GM19240 (cell line): Measurements from ENCODE around the gene UBD.

ENCODE experiments used
- DNase-seq: peaks from one replicate; pipeline ENCODE4 v3.0.0; 2011; ENCODE audit warnings: low spot score; ENCODE audit not compliant: insufficient read length

UBD gene

DNA sequence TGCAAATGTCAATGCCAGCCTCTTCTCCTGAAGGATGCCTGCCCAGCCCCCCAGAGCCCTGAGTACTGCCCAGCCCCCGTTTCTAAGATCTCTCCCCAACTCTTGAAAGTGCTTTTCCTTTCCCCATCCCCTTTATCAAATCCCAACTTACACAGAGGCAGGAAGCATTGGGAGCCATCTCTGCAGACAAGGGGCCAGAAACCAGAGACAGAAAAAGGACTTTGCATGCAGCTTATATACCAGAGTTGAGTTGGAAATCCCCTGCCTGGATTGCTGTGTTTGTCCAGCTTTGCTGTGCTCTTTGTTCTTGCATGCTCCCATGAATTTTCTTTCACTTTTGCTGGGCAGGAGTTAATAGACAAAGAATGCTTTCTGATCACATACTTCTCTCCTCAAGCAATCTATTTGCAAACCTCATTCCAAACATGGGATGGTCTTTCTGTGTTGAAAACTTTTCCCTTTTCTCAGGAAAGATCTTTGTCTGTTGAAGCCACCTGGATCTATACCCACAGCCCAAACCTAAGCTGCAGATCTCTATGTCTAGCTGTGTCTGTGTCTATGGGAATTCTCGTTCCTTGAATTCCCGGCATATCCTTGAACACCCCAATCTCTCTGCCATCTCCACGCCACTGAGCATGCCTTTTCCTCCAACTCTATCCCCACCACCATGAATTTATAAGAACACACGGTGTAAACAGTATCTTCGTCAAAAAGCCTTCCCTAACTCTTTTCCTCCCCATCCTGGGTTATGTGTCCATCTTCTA, at the start of gene UBD:
UBD (minus strand) TSS at position 209 of the 764 bp plus-strand sequence; CDS start at position 178, 31 bp downstream.
- no peak for DNase-seq

DNA sequence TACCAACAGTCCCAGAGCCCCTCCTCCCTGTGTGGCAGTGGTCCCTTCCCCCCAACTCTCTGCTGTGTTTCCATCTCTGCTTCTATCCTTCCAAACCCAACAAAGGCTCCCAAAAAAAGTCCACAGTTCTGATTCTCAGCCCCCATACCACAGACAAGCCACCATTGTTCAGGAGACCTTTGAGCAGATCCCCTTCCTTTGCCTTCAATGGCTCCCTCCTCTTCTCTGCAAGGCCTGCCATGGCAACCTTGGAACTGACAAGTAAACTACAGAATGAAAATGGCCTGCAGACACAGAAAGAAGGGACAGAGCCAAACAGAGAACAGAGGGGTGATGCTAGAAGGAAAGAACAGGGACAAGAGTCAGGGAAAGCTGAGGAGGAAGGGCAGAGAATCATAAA, 48.6 kb upstream of the UBD start:
- no peak for DNase-seq

DNA sequence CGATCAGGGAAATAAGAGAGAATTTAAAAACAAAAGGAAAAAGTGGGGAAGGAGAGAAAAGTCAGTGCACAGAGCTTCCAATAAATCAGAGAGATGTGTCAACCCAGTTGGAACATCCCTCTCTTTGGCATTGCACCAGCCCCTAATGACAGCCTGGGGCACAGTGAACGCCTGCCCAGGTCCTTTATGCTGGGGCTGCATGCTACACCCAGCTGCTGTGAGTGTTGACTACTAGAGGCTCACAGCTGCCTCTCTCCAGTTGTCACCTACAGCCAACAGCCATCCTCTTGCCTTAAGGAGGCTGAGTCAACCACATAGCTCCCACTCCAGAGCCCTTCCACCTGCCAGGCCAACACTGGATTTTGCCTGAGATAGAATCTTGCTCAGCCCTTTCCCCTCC, 44.4 kb upstream of the UBD start:
- no peak for DNase-seq

DNA sequence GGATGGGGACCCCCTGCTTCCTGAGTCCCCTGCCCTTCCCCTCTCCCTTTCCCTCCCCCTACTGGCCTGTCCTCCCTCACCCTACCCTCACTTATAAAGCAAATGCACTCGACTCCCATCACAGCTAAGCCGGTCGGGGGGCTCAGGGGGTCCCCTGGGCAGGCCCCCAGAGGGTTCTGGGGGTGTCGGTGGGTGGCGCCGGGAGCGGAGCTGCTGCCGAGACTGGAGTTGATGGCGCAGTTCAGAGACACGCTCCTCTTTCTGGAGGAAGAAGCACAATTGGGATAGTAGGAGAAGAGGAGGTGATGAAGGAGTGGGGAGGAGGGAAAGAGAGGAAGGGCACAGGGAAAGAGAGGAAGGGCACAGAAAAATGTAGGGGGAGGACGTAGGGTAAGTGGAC, 43.9 kb upstream of the UBD start:
- no peak for DNase-seq

DNA sequence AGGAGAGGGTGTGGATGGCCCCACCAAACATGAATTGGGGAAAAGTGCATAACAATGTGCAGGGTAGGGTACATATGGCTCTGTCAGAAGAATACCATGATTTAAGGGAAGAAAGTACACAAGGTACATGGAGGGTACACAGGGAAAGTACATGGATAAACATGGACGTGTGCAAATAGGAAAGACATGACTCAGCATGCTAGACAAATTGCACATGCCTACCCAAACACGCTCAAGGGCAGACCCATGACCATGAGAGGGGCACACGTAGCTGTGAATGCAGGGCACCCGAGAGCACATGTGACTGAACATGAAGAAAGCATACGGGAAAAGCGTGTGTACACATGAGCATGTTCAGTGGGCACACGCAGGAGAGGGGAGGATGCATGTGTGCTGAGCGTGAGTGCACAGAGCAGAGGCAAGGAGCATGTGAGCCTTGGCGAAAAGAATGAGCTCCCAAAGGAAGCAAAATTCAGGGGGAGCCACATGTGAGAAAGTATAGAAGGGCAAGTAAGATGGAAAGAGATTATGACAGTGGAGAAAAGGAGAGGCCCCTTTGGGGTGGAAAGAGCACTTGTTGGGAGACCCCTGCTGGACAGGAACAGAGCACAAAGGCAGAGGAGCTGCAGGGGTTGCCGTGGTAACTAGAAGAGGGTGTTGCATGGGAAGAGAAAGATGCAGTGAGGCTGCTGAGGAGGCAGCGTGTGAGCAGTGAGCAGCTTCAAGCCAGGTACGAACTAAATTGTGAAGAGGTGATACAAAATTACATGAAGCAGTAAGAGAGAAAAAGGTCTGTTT, 43.2 kb upstream of the UBD start:
- DNase-seq, result no peak

DNA sequence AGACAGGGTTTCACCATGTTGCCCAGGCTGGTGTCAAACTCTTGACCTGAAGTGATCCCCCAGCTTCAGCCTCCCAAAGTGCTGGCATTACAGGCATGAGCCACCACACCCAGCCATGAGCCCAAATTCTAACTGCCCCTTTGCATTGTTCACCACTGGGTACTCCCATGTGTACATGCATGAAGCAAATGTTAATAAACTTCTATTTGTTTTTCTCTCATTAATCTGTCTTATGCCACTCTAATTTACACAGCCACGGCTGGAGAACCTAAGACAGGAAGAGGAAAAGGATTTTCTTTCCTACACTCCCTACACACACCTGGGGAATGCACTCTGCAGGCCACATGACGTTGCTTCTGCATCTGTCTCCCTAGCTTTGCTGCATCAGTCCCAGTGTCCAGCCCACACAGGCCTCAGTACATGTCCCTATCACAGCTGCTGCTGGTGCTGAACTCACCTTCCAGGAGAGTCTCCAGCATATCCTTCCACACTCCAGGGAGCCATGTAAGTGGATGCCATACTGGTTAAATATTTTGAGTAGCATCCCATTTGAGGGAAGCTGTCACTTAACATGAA, 38.7 kb upstream of the UBD start:
- no peak for DNase-seq

DNA sequence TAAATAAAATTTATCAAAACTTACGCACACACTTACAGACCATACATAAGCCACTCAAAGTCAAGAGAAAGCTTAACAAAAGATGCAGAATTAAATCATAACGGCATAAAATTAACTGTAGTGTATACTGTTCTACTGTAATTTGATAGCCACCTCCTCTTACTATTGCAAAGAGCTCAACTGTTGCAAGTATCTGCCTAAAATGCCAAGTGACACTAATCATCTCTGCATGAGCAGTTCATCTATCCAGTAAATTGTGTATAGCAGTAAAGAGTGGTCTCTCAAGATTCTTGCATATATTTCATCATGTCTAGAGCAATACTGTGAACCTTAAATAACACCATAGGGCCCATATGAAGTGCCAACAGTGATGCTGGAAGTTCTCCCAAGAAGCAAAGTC, 37.7 kb upstream of the UBD start:
- no peak for DNase-seq

DNA sequence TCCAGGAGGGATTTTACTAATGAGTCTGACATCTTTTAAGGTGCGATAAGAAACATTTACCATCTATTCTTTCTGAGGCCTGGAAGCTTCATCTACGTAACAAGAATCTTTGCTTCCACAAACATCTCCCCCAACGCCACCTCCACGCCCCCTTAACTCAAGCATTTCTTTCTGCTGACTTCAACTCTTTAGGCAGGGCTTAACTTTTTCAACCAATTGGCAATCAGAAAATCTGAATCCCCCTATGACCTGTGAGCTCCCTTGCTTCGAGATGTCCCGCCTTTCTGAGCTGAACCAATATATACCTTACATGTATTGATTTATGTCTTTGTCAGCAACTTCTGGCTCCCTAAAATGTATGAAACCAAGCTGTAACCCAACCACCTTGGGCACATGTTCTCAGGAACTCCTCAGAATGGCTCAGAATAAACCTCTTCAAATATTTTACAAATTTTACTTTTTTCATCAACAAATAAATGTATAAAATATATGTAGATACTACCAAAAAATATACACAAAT, 36.9 kb upstream of the UBD start:
- no peak for DNase-seq

DNA sequence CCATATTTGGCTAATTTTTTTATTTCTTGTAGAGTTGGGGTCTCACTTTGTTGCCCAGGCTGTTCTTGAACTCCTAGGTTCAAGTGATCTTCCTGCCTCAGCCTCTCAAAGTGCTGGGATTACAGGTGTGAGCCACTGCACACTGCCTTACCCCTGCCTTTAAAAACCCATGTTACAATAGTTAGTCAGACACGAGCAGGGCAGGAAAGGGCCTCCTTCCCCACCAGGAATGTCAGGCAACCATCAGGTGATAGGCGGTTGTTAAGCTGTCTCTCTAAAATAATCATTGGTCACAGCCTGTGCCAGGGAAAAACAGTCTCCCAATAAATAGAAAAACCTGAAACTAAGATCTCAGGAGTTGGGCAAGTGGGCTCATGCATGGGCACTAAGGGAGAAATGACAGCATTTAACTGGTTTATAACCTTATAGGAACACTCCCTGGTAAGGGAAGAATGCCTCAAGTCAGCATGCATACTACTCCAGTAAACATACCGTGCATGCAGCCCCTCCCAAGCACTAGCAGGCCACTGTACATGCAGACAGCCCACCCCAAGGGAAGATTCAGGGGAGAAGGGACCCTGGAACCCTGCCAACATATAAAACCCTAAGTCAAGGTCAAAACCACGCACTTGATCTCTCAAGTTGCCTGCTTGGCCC, 33.8 kb upstream of the UBD start:
- DNase-seq, result no peak

DNA sequence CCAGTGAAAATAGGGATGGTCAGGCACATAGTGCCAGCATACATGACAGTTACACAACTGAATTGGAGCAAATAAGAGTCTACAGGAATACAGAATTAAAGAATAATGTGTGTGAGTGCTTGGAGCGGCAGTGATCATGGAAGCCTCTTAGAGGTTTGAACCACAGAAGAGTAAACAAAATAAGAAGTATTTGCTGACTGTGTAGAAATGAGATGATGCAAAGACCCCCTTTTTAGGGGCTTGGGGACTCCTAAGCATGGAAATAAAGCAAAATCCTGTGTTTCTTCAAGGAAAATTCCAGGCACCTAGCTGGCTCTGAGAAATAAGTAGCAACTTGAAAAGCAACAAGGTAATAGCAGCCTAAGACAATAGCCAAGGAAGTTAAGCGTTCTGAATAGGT, 32.1 kb upstream of the UBD start:
- DNase-seq, result no peak

DNA sequence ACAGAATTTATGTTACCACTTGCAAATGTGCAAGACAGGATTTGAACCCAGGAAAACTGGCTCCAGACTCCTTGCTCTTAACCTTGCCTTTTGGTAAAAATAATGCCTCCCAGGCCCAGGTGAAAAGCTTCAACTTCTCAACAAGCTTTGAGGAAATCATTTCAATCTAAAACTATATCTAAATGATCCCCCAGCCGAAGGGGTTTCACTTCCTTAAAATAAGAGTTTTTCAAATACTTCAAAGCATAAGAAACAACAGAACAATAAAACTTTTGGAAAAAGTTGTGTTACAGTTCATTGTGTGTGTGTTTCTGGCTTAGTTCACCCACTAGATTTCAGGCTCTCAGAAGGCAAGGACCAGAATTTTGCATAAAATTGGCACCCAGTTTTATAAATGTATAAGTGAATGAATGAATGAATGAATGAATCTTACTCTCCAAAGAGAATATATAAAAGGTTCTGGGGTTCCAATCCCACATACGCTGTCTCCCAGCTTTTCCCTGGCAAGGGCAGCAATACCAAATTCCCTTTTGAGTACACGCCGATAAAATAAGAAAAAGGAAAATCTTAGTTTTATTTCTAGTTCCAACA, 30.8 kb upstream of the UBD start:
- no peak for DNase-seq

DNA sequence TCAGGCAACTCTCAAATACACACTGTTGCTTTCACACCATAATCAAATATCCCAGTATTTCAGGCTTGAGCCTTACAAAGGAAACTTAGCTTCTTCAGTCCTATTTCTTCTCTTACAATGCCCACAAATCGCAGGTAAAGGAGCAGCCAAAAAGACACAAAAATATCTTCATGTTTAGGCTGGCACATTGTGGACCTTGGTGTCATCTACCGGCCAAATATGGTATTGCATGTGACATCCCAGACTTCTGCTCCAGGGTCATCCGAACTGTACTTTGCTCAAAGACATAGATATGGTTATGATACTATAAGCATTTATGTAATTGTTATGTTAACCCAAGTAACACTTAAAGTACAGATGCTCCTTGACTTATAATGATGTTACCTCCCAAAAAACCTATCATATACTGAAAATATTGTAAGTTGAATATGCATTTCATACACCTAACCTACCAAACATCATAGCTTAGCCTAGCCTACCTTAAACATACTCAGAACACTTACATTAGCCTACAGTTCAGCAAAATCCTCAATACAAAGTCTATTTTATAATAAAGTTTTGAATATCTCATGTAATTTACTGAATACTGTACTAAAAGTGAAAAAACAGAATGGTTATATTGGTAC, 30.0 kb upstream of the UBD start:
- DNase-seq, result peak; percentile 31

DNA sequence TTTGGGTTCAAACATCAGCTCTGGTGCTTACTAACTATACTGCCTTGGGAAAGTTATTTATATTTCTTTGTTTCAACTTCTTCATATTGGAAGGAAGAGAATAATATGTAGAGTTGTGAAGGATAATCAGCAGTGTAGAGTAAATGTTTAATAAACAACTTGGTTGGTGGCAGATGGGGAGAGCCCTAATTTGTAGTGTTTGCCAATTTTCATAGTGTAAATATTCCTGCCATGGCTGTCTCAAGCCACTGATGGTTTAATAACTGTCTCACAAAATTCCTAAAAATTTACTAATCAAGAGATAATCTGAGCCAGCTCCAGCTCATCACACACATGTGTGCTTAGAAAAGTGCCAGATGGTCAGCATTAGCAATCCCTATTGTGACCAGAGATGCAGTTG, 25.3 kb upstream of the UBD start, which contains the start of gene OR2H2:
OR2H2 (plus strand) TSS at position 301 of the 400 bp plus-strand sequence. CDS start 2,824 bp downstream, outside the sequence.
- no peak for DNase-seq

DNA sequence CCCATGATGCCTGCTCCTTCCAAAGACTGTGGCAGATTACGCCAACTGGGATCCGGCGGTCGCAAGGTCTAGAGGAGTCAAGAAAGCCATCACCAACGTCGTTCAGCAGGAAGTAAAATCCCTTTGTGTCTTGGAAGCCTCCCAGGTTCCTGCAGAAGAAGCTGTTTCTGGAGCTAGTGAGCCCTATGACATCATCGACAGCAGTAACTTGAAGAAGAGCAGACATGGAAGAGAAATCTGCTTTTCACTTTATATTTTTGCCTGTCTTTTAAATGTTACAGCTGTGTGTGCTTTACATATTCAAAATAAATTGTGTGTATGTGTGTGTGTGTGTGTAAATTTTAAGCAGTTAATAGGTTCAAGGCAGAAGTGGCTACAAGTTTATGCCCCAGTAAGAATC, 18.0 kb upstream of the UBD start:
- DNase-seq, result no peak

DNA sequence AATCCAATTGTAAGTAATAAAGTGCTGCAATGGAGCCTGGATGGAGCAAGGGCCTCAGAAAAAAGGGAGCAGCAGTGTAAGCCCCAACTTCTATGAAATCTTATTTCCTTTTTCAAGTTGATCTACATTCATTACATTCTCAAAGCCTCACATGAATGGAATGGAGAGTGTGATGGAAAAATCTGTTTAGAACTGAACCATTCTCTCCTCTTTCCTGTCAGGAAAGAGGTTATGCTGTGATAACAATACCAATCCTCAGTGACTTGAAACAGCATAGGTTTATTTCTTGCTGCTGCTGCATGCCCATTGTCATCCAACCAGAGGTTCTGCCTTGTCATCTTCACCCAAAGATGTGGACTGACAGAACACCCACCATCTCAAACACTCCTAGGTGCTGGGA, 16.5 kb upstream of the UBD start:
- no peak for DNase-seq

DNA sequence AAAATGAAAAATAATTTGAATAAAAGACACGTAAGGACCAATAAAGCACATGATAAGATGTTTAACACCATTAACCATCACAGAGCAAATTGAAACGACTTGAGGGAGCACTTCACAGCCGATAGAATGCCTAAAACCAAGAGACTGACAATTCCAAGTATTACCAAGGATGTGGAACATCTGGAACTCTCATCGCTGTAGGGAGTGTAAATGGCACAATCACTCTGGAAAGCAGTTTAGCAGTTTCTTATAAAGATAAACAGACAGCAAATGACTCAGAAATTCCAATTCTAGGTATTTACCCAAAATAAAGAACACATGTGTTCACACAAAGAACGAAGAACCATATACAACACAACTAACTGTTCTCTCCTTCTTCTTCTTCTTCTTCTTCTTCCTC, 8.5 kb upstream of the UBD start:
- no peak for DNase-seq

DNA sequence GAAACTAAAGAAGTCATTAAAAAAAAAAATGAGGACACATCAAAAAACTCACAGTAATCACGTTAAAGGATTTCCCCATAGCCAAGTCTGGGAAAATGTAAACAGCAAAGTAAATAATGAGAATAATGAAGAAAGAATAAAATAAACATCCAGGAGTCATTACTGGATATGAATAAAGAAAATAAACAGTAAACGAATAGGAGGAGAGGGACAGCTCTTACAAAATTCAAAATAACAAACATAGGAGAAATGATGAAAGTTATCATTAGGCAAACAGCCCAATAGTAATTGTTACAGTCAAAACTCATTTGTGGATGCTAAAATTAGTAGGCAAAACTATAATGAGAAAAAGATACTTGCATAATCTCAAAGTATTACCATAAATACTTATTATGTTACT, 8.0 kb upstream of the UBD start:
- DNase-seq, result no peak

DNA sequence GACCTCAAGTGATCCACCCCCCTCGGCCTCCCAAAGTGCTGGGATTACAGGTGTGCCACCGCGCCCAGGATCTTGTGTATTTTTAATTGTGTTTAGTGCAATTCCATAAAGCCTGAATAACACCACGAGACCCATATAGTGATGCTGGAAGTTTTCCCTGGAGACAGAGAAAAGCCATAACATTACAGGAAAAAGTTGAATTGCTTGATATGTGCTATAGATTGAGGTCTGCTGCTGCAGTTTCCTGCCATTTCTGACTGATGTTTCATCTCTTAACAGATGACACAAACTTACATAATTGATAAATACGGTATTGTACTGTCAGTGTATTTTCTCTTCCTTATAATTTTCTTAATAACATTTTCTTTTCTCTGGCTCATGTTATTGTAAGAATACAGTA, 7.3 kb upstream of the UBD start:
- DNase-seq, result no peak

DNA sequence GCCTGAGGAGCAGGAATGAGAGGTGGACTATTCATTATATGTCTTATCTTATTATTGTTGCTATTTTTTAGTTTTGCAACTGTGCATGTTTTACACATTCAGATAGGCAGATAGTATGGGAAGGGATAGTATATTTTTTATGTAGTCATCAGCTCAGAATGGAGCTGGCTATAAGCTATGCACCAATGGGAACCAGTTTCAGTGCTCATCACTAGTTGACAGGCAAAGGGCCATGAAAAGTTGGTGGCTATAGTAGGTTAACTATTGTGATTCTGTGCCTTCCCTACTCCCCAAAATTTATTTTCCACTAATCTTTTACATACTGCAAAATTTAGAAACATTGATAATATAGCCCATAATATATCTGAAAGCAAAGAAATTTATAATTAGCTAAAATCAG, 5.3 kb upstream of the UBD start:
- no peak for DNase-seq

DNA sequence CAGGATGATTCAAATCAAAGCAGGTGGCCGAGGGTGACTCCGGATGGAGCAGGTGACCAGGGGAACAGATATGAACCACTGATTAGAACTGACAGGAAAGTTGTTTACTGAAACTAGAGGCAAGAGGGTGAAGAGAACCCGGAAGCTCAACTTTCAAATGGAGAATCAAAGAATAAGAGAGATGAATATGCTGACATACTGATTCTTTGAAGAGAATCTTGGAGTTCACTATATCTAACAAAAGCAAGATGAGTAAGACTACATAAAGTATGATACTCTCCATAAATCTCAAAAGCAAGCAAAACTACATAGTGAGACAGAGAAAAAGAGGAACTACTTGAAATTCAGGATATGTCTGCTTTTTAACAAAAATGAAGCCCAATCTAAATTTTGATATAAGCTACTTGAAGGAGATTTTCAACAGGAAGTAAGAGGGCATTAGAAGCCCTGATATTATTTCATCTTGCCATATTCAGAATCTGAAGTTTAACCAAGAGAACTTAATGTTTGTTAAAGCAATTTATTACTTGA, 4.0 kb upstream of the UBD start:
- no peak for DNase-seq
